Fibroblast of mammary gland (primary cell): ENCODE results near the gene IL17REL.

Experiments used
- DNase-seq: peaks from one replicate; pipeline ENCODE4 v3.0.0-alpha.2; 2010; ENCODE audit warnings: low read depth
- H3K4me3 ChIP-seq: 2 replicates; pipeline ENCODE4 v1.5.1; 2011; ENCODE audit warnings: low read depth, mild to moderate bottlenecking, low read length, moderate library complexity; ENCODE audit not compliant: control insufficient read depth
- TF ChIP-seq, protein P1 (sequence below): conservative IDR thresholded peaks from 2 replicates; pipeline ENCODE4 v1.5.1; 2011; ENCODE audit warnings: low read depth, low read length, inconsistent platforms; ENCODE audit not compliant: control insufficient read depth, insufficient read depth

Gene IL17REL

DNA sequence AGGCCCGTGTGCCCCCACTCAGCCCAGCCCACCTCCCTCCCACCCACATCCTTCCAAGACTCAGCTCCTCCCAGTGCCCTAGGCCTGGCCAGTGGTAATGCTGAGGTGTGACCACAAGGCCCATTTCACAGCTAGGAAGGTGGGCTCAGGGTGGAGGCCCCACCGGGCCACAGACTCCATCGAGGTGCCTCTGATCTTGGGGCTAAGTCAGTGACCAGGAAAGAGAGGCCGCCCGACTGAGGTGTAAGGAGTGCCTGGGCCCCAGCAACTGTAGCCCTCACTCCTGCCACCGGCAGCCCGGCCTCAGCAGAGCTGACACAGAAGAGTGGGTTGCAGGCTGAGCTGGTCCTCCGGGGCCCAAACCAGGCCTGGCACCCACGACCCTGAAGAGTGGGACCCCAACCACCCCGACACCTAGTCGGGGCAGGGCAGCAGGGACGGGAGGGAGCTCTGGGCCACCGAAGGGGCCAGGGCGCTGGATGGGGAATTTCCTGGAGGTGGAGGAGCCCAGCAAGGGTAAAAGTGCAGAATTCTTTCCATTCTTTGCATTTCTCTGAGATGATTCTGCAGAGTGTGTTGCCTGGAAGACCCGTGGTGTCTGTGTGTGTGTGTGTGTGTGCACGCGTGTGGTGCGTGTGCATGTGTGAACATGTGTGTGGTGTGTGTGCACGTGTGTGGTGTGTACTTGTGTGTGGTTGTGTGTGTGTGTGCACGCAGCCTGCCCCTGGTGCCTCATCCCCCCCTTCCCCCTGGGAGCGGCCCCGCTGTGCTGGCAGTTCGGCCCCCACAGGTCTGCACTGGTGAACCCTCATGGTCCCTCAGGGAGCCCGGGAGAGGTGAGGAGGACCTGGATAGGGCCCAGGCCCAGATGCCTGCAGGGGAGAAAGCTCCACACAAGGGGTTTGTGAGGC, 60.3 kb downstream of the IL17REL start:
- TF ChIP-seq, protein P1, sequence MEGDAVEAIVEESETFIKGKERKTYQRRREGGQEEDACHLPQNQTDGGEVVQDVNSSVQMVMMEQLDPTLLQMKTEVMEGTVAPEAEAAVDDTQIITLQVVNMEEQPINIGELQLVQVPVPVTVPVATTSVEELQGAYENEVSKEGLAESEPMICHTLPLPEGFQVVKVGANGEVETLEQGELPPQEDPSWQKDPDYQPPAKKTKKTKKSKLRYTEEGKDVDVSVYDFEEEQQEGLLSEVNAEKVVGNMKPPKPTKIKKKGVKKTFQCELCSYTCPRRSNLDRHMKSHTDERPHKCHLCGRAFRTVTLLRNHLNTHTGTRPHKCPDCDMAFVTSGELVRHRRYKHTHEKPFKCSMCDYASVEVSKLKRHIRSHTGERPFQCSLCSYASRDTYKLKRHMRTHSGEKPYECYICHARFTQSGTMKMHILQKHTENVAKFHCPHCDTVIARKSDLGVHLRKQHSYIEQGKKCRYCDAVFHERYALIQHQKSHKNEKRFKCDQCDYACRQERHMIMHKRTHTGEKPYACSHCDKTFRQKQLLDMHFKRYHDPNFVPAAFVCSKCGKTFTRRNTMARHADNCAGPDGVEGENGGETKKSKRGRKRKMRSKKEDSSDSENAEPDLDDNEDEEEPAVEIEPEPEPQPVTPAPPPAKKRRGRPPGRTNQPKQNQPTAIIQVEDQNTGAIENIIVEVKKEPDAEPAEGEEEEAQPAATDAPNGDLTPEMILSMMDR, result no peak
- no peak for DNase-seq
- no peak overlapping the region for H3K4me3 ChIP-seq

GRCh38 chr22:49951678-49951985, 60.9 kb downstream of the IL17REL start:
- no peak for DNase-seq
- TF ChIP-seq, protein P1, result no peak
- H3K4me3 ChIP-seq, result no peak overlapping the region

DNA sequence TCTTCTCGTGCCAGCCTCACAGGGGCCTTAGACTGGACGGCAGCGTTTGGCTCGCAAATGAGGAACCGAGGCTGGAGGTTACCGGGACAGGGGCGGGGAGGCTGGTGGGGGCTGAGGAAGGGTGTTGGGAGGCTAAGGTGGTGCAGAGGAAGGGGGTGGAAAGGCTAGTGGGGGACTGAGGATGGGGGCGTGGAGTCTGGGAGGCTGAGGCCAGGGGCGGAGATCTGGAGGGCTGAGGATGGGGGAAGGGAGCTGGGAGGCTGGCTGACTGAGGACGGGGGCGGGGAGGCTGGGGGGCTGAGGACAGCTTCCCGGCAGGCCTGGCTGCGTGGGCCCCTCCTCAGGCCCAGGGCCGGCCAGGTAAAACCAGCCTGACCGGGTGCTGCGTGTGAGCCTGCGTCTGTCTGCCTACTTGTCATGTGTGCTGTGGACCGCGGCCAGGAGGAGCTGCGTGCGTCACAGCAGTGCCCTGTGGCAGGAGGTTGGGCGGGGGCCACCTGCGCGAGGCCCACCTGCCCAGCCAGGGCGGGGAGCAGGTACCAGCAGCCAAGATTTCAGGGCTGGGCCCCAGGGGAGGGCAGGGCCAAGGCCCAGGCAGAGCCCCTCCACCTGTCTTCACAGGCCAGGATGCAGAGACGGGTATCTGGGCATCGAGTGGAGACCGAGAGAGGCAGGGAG, 61.4 kb downstream of the IL17REL start:
- H3K4me3 ChIP-seq, result no peak overlapping the region
- DNase-seq, result peak; percentile 53
- TF ChIP-seq, protein P1, result no peak

GRCh38 chr22:49950396-49950994, 62.1 kb downstream of the IL17REL start:
- H3K4me3 ChIP-seq, result no peak overlapping the region
- no peak for DNase-seq
- TF ChIP-seq, protein P1, result no peak

DNA sequence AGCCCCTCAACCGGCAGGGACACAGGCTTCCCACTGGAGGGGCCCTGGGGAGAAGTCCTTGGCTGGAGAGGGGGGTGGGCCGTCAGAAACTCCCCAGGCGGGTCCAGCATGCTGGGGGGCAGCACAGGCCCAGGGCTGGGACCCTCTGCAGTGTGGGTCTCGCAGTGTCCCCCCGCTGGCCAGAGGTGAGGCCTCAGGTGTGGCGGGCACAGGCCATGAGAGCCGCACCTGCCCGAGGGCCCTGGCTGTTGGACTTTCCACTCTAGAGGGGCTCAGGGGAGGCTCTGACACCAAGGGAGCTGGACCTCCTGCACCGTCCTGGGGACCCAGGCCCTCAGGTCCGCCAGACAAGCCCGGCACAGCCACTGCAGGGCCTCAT, 62.7 kb downstream of the IL17REL start:
- no peak overlapping the region for H3K4me3 ChIP-seq
- DNase-seq, result no peak
- TF ChIP-seq, protein P1, result no peak

GRCh38 chr22:49948958-49949913, 63.3 kb downstream of the IL17REL start:
- TF ChIP-seq, protein P1, result no peak
- H3K4me3 ChIP-seq, result no peak overlapping the region
- no peak for DNase-seq
